HL-60 (cell line): ENCODE results near the gene MAS1L.

Experiments used
- DNase-seq, 2 experiments: peaks; one replicate each; pipeline ENCODE4 v3.0.0-alpha.2; 2010 to 2020; ENCODE audit warnings: low read depth in 1 of 2, low spot score in 1 of 2
- H3K27ac ChIP-seq: fragments of 250-450 bp; sonication (Bioruptor Pico); replicated peaks from 2 replicates; pipeline ENCODE4 v1.5.1; 2020; ENCODE audit warnings: mild to moderate bottlenecking, moderate library complexity
- H3K27me3 ChIP-seq: fragments of 250-450 bp; sonication (Bioruptor Pico); 2 replicates; pipeline ENCODE4 v1.5.1; 2021; ENCODE audit warnings: mild to moderate bottlenecking, moderate library complexity; ENCODE audit not compliant: insufficient read depth, poor library complexity, severe bottlenecking
- H3K4me3 ChIP-seq: replicated peaks from 2 replicates; pipeline ENCODE4 v1.5.1; 2011; ENCODE audit warnings: mild to moderate bottlenecking, control low read depth, low read length; ENCODE audit not compliant: insufficient read depth
- GABPA ChIP-seq: IDR thresholded peaks from 2 replicates; pipeline ENCODE4 v1.6.1; 2012; ENCODE audit warnings: low read depth
- POLR2AphosphoS5 ChIP-seq: IDR thresholded peaks from 2 replicates; pipeline ENCODE4 v1.6.1; 2012; ENCODE audit warnings: low read depth
- REST ChIP-seq: IDR thresholded peaks from 2 replicates; pipeline ENCODE4 v1.6.1; 2012; ENCODE audit warnings: low read depth; ENCODE audit not compliant: insufficient replicate concordance
- SPI1 ChIP-seq: IDR thresholded peaks from 2 replicates; pipeline ENCODE4 v1.6.1; 2012; ENCODE audit warnings: low read depth, mild to moderate bottlenecking, borderline replicate concordance
- TF ChIP-seq, protein P1 (sequence below): IDR thresholded peaks from one replicate; pipeline ENCODE4 v1.5.1; 2011; ENCODE audit warnings: low read length, control low read depth, inconsistent platforms; ENCODE audit not compliant: insufficient read depth

MAS1L gene

GRCh38 chr6:29509711-29510110, 22.0 kb upstream of the MAS1L start:
- Histone ChIP-seq H3K27ac (no peak overlapping the region), H3K27me3 (no peaks in the 10 kb centered on the region), H3K4me3 (no peak overlapping the region)
- TF ChIP-seq, protein P1, sequence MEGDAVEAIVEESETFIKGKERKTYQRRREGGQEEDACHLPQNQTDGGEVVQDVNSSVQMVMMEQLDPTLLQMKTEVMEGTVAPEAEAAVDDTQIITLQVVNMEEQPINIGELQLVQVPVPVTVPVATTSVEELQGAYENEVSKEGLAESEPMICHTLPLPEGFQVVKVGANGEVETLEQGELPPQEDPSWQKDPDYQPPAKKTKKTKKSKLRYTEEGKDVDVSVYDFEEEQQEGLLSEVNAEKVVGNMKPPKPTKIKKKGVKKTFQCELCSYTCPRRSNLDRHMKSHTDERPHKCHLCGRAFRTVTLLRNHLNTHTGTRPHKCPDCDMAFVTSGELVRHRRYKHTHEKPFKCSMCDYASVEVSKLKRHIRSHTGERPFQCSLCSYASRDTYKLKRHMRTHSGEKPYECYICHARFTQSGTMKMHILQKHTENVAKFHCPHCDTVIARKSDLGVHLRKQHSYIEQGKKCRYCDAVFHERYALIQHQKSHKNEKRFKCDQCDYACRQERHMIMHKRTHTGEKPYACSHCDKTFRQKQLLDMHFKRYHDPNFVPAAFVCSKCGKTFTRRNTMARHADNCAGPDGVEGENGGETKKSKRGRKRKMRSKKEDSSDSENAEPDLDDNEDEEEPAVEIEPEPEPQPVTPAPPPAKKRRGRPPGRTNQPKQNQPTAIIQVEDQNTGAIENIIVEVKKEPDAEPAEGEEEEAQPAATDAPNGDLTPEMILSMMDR = no peak
- TF ChIP-seq REST = no peak
- TF ChIP-seq SPI1 = no peak
- no peak for TF ChIP-seq GABPA
- no peak for TF ChIP-seq POLR2AphosphoS5
- DNase-seq = no peak

GRCh38 chr6:29509239-29509638, 21.5 kb upstream of the MAS1L start:
- Histone ChIP-seq H3K27ac (no peak overlapping the region), H3K27me3 (no peaks in the 10 kb centered on the region), H3K4me3 (no peak overlapping the region)
- DNase-seq = no peak
- TF ChIP-seq POLR2AphosphoS5 (no peak), GABPA (no peak), SPI1 (no peak)
- TF ChIP-seq, protein P1 = no peak

GRCh38 chr6:29507319-29507718, 19.6 kb upstream of the MAS1L start:
- Histone ChIP-seq H3K4me3 (no peak overlapping the region), H3K27ac (no peak overlapping the region), H3K27me3 (no peaks in the 10 kb centered on the region)
- no peak for DNase-seq
- TF ChIP-seq POLR2AphosphoS5 (no peak), SPI1 (no peak), REST (no peak), GABPA (no peak)
- TF ChIP-seq, protein P1 = no peak

- TF ChIP-seq SPI1 = no peak
- no peak for TF ChIP-seq REST
- TF ChIP-seq POLR2AphosphoS5 = no peak
- TF ChIP-seq GABPA = no peak
- no peak overlapping the region for H3K27ac ChIP-seq
- no peak for DNase-seq
- H3K4me3 ChIP-seq = no peak overlapping the region
- no peaks in the 10 kb centered on the region for H3K27me3 ChIP-seq
Observed at GRCh38 chr6:29506446-29507067, 18.8 kb upstream of the MAS1L start.
